Measurements from ENCODE around the gene KCMF1. TPM values are rescaled to one million over a fixed set of nuclear protein-coding genes. Genes with fewer than 3 reads are reported as not detected.
A peak's percentile ranks its signal among the peaks of the same experiment; 100 is the strongest.

Gene KCMF1
- total RNA-seq, 3 donors from 2014 or later (not counting 1 experiment from before 2014, with no cell fraction given) = 70.8 to 81.4 (median 77.1) TPM

GRCh38 chr2:84940088-84940470, 30.9 kb upstream of the KCMF1 start:
- ATAC-seq (no peak), DNase-seq (no peak)
- WGBS (ENCODE audit: insufficient coverage) = 61% methylated on average over 3 of the region's 3 CpGs
- H3K9me3 Mint-ChIP-seq = no peaks in the 10 kb centered on the region
- H3K27me3 Mint-ChIP-seq (ENCODE audit: low read depth in 2 of 2) = no peaks in the 10 kb centered on the region
- TF ChIP-seq, protein P1, sequence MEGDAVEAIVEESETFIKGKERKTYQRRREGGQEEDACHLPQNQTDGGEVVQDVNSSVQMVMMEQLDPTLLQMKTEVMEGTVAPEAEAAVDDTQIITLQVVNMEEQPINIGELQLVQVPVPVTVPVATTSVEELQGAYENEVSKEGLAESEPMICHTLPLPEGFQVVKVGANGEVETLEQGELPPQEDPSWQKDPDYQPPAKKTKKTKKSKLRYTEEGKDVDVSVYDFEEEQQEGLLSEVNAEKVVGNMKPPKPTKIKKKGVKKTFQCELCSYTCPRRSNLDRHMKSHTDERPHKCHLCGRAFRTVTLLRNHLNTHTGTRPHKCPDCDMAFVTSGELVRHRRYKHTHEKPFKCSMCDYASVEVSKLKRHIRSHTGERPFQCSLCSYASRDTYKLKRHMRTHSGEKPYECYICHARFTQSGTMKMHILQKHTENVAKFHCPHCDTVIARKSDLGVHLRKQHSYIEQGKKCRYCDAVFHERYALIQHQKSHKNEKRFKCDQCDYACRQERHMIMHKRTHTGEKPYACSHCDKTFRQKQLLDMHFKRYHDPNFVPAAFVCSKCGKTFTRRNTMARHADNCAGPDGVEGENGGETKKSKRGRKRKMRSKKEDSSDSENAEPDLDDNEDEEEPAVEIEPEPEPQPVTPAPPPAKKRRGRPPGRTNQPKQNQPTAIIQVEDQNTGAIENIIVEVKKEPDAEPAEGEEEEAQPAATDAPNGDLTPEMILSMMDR (IDR thresholded peaks at IDR 0.05) = no peak
- no peaks in the 10 kb centered on the region for H3K27me3 ChIP-seq (ENCODE audit: control insufficient read depth, insufficient read depth, low read length)
- peak overlapping the region; percentile 6 for H3K4me3 ChIP-seq (ENCODE audit: low read length)
- H3K9me3 ChIP-seq (ENCODE audit: control insufficient read depth, insufficient read depth, low read length) = no peaks in the 10 kb centered on the region
- no peaks in the 10 kb centered on the region for H3K36me3 Mint-ChIP-seq
- intact Hi-C loops (cut with micrococcal nuclease) = no loop called here
- H3K36me3 ChIP-seq (ENCODE audit: control insufficient read depth, insufficient read depth, low read length) = no peaks in the 10 kb centered on the region
- peak overlapping the region; percentile 89 for H3K27ac ChIP-seq (ENCODE audit: low read length)
- H3K4me1 ChIP-seq (ENCODE audit: control insufficient read depth, insufficient read depth, low read length) = peaks cover 38% of the 10 kb centered on the region
- peak overlapping the region; percentile 93 to 98 for H3K27ac Mint-ChIP-seq
- peaks cover 17 to 18% of the 10 kb centered on the region in 2 donors for H3K4me1 Mint-ChIP-seq
- H3K4me3 Mint-ChIP-seq = peak overlapping the region; percentile 81

DNA sequence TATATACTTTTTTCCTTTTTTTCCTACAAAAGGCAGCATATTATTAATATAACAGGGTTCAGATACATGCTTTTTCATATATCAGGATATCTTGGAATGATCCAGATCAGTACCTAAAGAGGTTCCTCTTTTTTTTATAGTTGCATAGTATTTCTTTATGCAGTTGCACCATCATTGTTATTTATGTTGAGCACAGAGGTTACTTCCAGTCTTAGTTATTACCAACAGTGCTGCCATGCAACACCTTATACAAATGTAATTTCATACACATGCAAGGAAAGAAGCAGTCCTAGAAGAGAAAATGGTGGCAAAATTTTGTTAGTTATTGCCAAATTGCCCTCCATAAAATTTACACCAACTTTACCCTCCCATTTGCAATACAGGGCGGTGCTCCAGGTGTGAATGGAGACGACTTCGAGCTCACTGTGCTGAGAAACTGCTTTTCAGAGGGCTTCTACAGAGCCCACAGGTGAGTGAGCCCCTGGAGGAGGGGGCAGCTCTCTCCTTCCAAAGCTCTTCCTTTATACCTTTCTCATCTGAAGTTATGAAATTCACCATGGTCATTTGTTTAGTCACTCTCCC, 30.0 kb upstream of the KCMF1 start:
- WGBS (ENCODE audit: insufficient coverage) = 95% methylated on average over 3 of the region's 3 CpGs
- H3K4me1 Mint-ChIP-seq = peaks cover 17 to 21% of the 10 kb centered on the region in 2 donors
- intact Hi-C loops (cut with micrococcal nuclease) = no loop called here
- Histone ChIP-seq H3K4me1 (ENCODE audit: control insufficient read depth, insufficient read depth, low read length) (peaks cover 45% of the 10 kb centered on the region), H3K9me3 (ENCODE audit: control insufficient read depth, insufficient read depth, low read length) (no peaks in the 10 kb centered on the region), H3K4me3 (ENCODE audit: low read length) (no peak overlapping the region), H3K27me3 (ENCODE audit: control insufficient read depth, insufficient read depth, low read length) (no peaks in the 10 kb centered on the region), H3K36me3 (ENCODE audit: control insufficient read depth, insufficient read depth, low read length) (no peaks in the 10 kb centered on the region), H3K27ac (ENCODE audit: low read length) (no peak overlapping the region)
- H3K4me3 Mint-ChIP-seq = no peak overlapping the region
- DNase-seq (no peak), ATAC-seq (no peak)
- TF ChIP-seq, protein P1 (IDR thresholded peaks at IDR 0.05) = no peak
- H3K27ac Mint-ChIP-seq = peak overlapping the region in 1 of 2 donors; percentile 51
- no peaks in the 10 kb centered on the region for H3K36me3 Mint-ChIP-seq
- H3K27me3 Mint-ChIP-seq (ENCODE audit: low read depth in 2 of 2) = no peaks in the 10 kb centered on the region
- no peaks in the 10 kb centered on the region for H3K9me3 Mint-ChIP-seq

- Histone ChIP-seq H3K4me3 (ENCODE audit: low read length) (no peak overlapping the region), H3K27me3 (ENCODE audit: control insufficient read depth, insufficient read depth, low read length) (no peaks in the 10 kb centered on the region), H3K9me3 (ENCODE audit: control insufficient read depth, insufficient read depth, low read length) (no peaks in the 10 kb centered on the region), H3K27ac (ENCODE audit: low read length) (no peak overlapping the region), H3K36me3 (ENCODE audit: control insufficient read depth, insufficient read depth, low read length) (no peaks in the 10 kb centered on the region), H3K4me1 (ENCODE audit: control insufficient read depth, insufficient read depth, low read length) (peaks cover 57% of the 10 kb centered on the region)
- Mint-ChIP-seq H3K27me3 (ENCODE audit: low read depth in 2 of 2) (no peaks in the 10 kb centered on the region), H3K36me3 (no peaks in the 10 kb centered on the region), H3K27ac (no peak overlapping the region), H3K4me3 (no peak overlapping the region), H3K9me3 (no peaks in the 10 kb centered on the region), H3K4me1 (peaks cover 25 to 27% of the 10 kb centered on the region in 2 donors)
- ATAC-seq (no peak), DNase-seq (no peak)
- TF ChIP-seq, protein P1 (IDR thresholded peaks at IDR 0.05) = no peak
- WGBS (ENCODE audit: insufficient coverage) = 97% methylated on average over 2 of the region's 2 CpGs
- intact Hi-C loops (cut with micrococcal nuclease) = no loop called here
Measured at GRCh38 chr2:84942166-84942565, 28.8 kb upstream of the KCMF1 start.

DNA sequence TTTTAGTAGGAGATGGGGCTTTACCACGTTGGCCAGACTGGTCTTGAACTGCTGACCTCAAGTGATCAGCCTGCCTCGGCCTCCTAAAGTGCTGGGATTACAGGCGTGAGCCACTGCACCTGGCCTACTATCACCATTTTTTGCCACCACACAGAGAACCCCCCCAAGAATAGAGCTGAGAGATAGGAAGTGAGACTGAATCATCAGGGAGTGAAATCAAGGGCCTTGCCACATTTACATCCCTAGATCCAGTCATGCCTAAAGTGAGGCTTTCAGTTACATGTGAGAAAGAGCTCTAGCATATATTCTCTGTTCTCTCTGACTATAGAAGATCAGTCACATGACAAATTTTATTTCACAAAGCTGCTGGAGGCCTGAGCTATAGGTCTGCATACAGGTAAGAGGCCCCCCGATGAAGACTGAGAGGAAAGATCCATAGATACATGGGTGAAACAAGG, 28.0 kb upstream of the KCMF1 start:
- Mint-ChIP-seq H3K36me3 (no peaks in the 10 kb centered on the region), H3K4me1 (peaks cover 24 to 27% of the 10 kb centered on the region in 2 donors), H3K4me3 (no peak overlapping the region), H3K27ac (peak overlapping the region in 1 of 2 donors; percentile 19), H3K27me3 (ENCODE audit: low read depth in 2 of 2) (no peaks in the 10 kb centered on the region), H3K9me3 (no peaks in the 10 kb centered on the region)
- Histone ChIP-seq H3K36me3 (ENCODE audit: control insufficient read depth, insufficient read depth, low read length) (no peaks in the 10 kb centered on the region), H3K27me3 (ENCODE audit: control insufficient read depth, insufficient read depth, low read length) (no peaks in the 10 kb centered on the region), H3K9me3 (ENCODE audit: control insufficient read depth, insufficient read depth, low read length) (no peaks in the 10 kb centered on the region), H3K4me3 (ENCODE audit: low read length) (no peak overlapping the region), H3K27ac (ENCODE audit: low read length) (peak overlapping the region; percentile 11), H3K4me1 (ENCODE audit: control insufficient read depth, insufficient read depth, low read length) (peaks cover 53% of the 10 kb centered on the region)
- DNase-seq (no peak), ATAC-seq (no peak)
- TF ChIP-seq, protein P1 (IDR thresholded peaks at IDR 0.05) = no peak
- intact Hi-C loops (cut with micrococcal nuclease) = no loop called here
- 88% methylated on average over 3 of the region's 4 CpGs for WGBS (ENCODE audit: insufficient coverage)
